Parathyroid adenoma (tissue), 2 donors: ENCODE results near the gene AZIN2.

Experiments
- H2AFZ ChIP-seq: fragments of 300-600 bp; sonication (generic); one replicate; pipeline ENCODE4 v1.7.0; 2017; ENCODE audit warnings: antibody characterized with exemption, mild to moderate bottlenecking
- H3K27ac ChIP-seq: fragments of 300-600 bp; sonication (generic); one replicate; pipeline ENCODE4 v1.7.0; 2017
- H3K27me3 ChIP-seq: fragments of 300-600 bp; sonication (generic); one replicate; pipeline ENCODE4 v1.7.0; 2017; ENCODE audit warnings: low read length; ENCODE audit not compliant: control insufficient read depth, insufficient read depth
- H3K36me3 ChIP-seq: fragments of 300-600 bp; sonication (generic); one replicate; pipeline ENCODE4 v1.7.0; 2017; ENCODE audit warnings: low read length; ENCODE audit not compliant: control insufficient read depth, insufficient read depth
- H3K4me1 ChIP-seq: fragments of 300-600 bp; sonication (generic); one replicate; pipeline ENCODE4 v1.7.0; 2017; ENCODE audit warnings: control low read depth
- H3K4me2 ChIP-seq: fragments of 300-600 bp; sonication (generic); one replicate; pipeline ENCODE4 v1.7.0; 2017; ENCODE audit warnings: low read length
- H3K4me3 ChIP-seq: fragments of 300-600 bp; sonication (generic); one replicate; pipeline ENCODE4 v1.7.0; 2017; ENCODE audit warnings: low read depth, low read length
- H3K79me2 ChIP-seq: fragments of 300-600 bp; sonication (generic); one replicate; pipeline ENCODE4 v1.7.0; 2017; ENCODE audit warnings: control low read depth
- H3K9ac ChIP-seq: fragments of 300-600 bp; sonication (generic); one replicate; pipeline ENCODE4 v1.7.0; 2017; ENCODE audit warnings: mild to moderate bottlenecking
- H3K9me3 ChIP-seq: fragments of 300-600 bp; sonication (generic); one replicate; pipeline ENCODE4 v1.7.0; 2017; ENCODE audit warnings: low read length; ENCODE audit not compliant: control insufficient read depth
- CTCF ChIP-seq: fragments of 300-600 bp; sonication (generic); IDR thresholded peaks from one replicate; pipeline ENCODE4 v1.7.0; 2017; ENCODE audit warnings: antibody characterized with exemption, mild to moderate bottlenecking
- donor health status: primary hyperparathyroidism.

AZIN2 gene

GRCh38 chr1:33092438-33092837, 11.5 kb downstream of the AZIN2 start:
- TF ChIP-seq CTCF, result no peak
- H3K27ac ChIP-seq, result no peak overlapping the region
- H3K79me2 ChIP-seq, result no peaks in the 10 kb centered on the region
- no peak overlapping the region for H3K4me3 ChIP-seq
- no peaks in the 10 kb centered on the region for H3K9me3 ChIP-seq
- H3K4me2 ChIP-seq, result no peak overlapping the region
- no peaks in the 10 kb centered on the region for H3K4me1 ChIP-seq
- no peak overlapping the region for H2AFZ ChIP-seq
- H3K36me3 ChIP-seq, result no peaks in the 10 kb centered on the region
- no peak overlapping the region for H3K9ac ChIP-seq
- no peaks in the 10 kb centered on the region for H3K27me3 ChIP-seq

DNA sequence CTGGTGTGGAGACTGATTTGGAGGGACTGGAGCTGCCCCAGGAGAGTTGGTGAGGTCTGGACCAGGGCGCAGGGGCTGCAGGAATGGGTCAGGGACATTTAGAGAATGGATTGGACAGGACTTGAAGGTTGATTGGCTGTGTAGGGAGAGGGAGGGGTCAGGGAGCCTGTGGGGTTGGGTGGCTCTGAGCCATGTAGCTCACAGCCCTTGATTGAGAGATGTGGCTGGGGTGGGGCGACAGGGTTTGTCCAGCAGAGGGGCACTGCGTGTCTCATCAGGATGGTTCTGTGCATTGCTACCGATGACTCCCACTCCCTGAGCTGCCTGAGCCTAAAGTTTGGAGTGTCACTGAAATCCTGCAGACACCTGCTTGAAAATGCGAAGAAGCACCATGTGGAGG, 12.1 kb downstream of the AZIN2 start:
- H3K36me3 ChIP-seq, result no peaks in the 10 kb centered on the region
- no peaks in the 10 kb centered on the region for H3K9me3 ChIP-seq
- no peak overlapping the region for H3K4me2 ChIP-seq
- no peak overlapping the region for H3K27ac ChIP-seq
- no peak overlapping the region for H2AFZ ChIP-seq
- no peaks in the 10 kb centered on the region for H3K79me2 ChIP-seq
- H3K4me3 ChIP-seq, result no peak overlapping the region
- H3K4me1 ChIP-seq, result no peaks in the 10 kb centered on the region
- TF ChIP-seq CTCF, result no peak
- no peaks in the 10 kb centered on the region for H3K27me3 ChIP-seq
- no peak overlapping the region for H3K9ac ChIP-seq

DNA sequence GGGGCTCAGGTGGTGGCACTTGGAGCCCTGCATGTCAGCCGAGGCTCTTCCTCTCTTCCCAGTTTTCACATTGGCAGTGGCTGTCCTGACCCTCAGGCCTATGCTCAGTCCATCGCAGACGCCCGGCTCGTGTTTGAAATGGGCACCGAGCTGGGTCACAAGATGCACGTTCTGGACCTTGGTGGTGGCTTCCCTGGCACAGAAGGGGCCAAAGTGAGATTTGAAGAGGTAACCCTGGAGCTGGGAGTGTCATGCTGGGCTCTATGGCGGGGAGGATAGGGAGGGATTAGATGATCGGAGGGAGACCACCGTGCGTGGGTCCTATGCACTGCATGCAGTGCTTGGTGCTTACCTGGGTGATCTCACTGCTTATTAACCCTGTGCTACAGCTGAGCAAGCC, 13.5 kb downstream of the AZIN2 start:
- no peak overlapping the region for H3K27ac ChIP-seq
- no peaks in the 10 kb centered on the region for H3K79me2 ChIP-seq
- no peaks in the 10 kb centered on the region for H3K9me3 ChIP-seq
- no peak overlapping the region for H3K4me3 ChIP-seq
- no peak overlapping the region for H2AFZ ChIP-seq
- no peak overlapping the region for H3K4me2 ChIP-seq
- no peaks in the 10 kb centered on the region for H3K36me3 ChIP-seq
- H3K4me1 ChIP-seq, result peaks cover under 1% of the 10 kb centered on the region
- no peak for TF ChIP-seq CTCF
- H3K27me3 ChIP-seq, result no peaks in the 10 kb centered on the region
- H3K9ac ChIP-seq, result no peak overlapping the region

- H3K9me3 ChIP-seq, result no peaks in the 10 kb centered on the region
- H3K4me1 ChIP-seq, result peaks cover 4% of the 10 kb centered on the region
- no peak overlapping the region for H2AFZ ChIP-seq
- H3K27ac ChIP-seq, result no peak overlapping the region
- H3K27me3 ChIP-seq, result no peaks in the 10 kb centered on the region
- H3K79me2 ChIP-seq, result no peaks in the 10 kb centered on the region
- no peaks in the 10 kb centered on the region for H3K36me3 ChIP-seq
- peak; percentile 89 for TF ChIP-seq CTCF
- H3K4me3 ChIP-seq, result no peak overlapping the region
- H3K4me2 ChIP-seq, result no peak overlapping the region
- no peak overlapping the region for H3K9ac ChIP-seq
These were observed 14.1 kb downstream of the AZIN2 start for GRCh38 chr1:33094971-33095604.

DNA sequence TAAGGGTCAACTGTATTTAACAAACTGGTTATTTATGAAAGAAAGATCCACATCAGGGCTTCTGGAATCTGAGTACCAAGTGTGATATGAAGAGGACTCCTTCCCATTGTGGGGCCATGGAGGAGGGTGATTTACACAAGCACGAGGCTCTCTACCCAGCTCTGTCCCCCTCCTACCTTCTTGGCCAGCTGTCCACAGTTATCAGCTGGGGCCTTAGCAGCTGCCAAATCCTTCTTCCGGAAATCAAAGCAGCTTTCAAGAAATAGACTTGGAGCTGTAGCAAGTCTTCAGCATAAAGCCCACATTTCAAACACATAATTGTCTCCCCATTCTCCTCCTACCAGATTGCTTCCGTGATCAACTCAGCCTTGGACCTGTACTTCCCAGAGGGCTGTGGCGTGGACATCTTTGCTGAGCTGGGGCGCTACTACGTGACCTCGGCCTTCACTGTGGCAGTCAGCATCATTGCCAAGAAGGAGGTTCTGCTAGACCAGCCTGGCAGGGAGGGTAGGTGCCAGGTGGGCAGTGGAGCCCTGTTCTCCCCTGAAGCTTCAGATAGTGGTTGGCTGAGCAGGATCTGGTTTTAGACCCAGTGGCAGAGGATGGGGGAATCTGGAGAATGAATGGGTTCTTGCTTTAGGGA, 15.5 kb downstream of the AZIN2 start:
- Histone ChIP-seq H2AFZ (no peak overlapping the region), H3K27me3 (no peaks in the 10 kb centered on the region), H3K4me2 (no peak overlapping the region), H3K9me3 (no peaks in the 10 kb centered on the region), H3K9ac (no peak overlapping the region), H3K4me1 (peaks cover 4% of the 10 kb centered on the region), H3K79me2 (no peaks in the 10 kb centered on the region), H3K27ac (no peak overlapping the region), H3K36me3 (no peaks in the 10 kb centered on the region), H3K4me3 (no peak overlapping the region)
- no peak for TF ChIP-seq CTCF
